Uterus (tissue), 2 donors: ENCODE data around the gene EML3.

Experiments used
- POLR2A ChIP-seq, 2 donors: fragments of 450-650 bp; IDR thresholded peaks; one replicate each; pipeline ENCODE4 v1.6.1; 2016; ENCODE audit warnings: antibody characterized with exemption in 2 of 2, mild to moderate bottlenecking in 1 of 2, moderate library complexity in 1 of 2
- TF ChIP-seq, protein P1 (sequence below), 4 experiments: fragments of 200-600 bp in 2 of 4; fragments of 450-650 bp in 2 of 4; sonication (generic) in 2 of 4; IDR thresholded peaks; one replicate each; pipeline ENCODE4 v1.5.1; 2016 to 2019; ENCODE audit warnings: antibody characterized with exemption in 4 of 4, mild to moderate bottlenecking in 2 of 4, moderate library complexity in 1 of 4

DNA sequence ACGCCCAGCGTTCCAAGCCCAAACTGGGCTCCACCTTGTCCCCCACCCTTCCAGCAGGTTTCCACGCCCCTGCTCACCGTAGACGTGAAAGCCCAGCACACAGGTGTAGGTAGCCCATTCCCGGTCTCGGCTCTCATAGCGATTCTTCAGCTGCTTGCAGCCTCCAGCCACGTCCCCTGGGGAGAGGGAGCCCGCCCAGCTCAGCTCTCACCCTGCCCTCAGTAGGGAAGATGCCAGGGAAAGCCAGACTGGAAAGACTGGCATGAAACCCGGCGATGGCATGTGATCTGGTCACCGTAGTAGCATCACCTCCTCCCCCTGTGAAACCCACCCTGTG is 9.5 kb downstream of the EML3 start:
- TF ChIP-seq POLR2A (IDR thresholded peaks at IDR 0.05) = no peak
- TF ChIP-seq, protein P1, sequence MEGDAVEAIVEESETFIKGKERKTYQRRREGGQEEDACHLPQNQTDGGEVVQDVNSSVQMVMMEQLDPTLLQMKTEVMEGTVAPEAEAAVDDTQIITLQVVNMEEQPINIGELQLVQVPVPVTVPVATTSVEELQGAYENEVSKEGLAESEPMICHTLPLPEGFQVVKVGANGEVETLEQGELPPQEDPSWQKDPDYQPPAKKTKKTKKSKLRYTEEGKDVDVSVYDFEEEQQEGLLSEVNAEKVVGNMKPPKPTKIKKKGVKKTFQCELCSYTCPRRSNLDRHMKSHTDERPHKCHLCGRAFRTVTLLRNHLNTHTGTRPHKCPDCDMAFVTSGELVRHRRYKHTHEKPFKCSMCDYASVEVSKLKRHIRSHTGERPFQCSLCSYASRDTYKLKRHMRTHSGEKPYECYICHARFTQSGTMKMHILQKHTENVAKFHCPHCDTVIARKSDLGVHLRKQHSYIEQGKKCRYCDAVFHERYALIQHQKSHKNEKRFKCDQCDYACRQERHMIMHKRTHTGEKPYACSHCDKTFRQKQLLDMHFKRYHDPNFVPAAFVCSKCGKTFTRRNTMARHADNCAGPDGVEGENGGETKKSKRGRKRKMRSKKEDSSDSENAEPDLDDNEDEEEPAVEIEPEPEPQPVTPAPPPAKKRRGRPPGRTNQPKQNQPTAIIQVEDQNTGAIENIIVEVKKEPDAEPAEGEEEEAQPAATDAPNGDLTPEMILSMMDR (IDR thresholded peaks at IDR 0.05) = no peak
